Endothelial cell of umbilical vein (primary cell): ENCODE results near the gene CNFN. TPM values are rescaled to one million over a fixed set of nuclear protein-coding genes. Genes with fewer than 3 reads are reported as not detected.

ENCODE experiments used
- BruUV-seq: library from RNA; stranded (reverse); fragments of 400-500 nt; replicated peaks from 2 replicates; lab custom pipeline; 2021; lab: Mats Ljungman, UMichigan
- CTCF ChIA-PET: fragments of 300-600, 350-600 bp; sonication (Branson Sonifier 250); formaldehyde crosslinking; loops from one replicate; lab custom pipeline; 2021; ENCODE audit warnings: antibody characterized with exemption, inconsistent platforms; lab: Charles Lee
- POLR2A ChIA-PET: fragments of 300-600, 350-600 bp; sonication (Branson Sonifier 250); formaldehyde crosslinking; loops from one replicate; lab custom pipeline; 2021; ENCODE audit warnings: antibody characterized with exemption, inconsistent platforms; lab: Charles Lee
- DNase-seq: peaks from one replicate; pipeline ENCODE4 v3.0.0-alpha.2; 2011; ENCODE audit warnings: low read depth, low spot score
- FAIRE-seq: peaks from 2 replicates; lab custom pipeline; 2011; peaks lifted over from hg19 to GRCh38; lab: Jason Lieb, UNC
- H2AFZ ChIP-seq: 2 replicates; pipeline ENCODE4 v1.6.0; 2012; ENCODE audit warnings: low read depth, low read length, control low read depth, inconsistent platforms
- H3K27ac ChIP-seq: 2 replicates; pipeline ENCODE4 v1.5.1; 2011; ENCODE audit warnings: low read depth, mild to moderate bottlenecking, control low read depth, low read length, moderate library complexity; ENCODE audit not compliant: insufficient read depth
- H3K27me3 ChIP-seq, 2 experiments: 2 replicates each; pipeline versions ENCODE4 v1.6.0 to v1.6.1; 2011; ENCODE audit warnings: low read length in 2 of 2, mixed read lengths in 1 of 2; ENCODE audit not compliant: control insufficient read depth in 2 of 2, insufficient read depth in 2 of 2
- H3K36me3 ChIP-seq, 2 experiments: 2 replicates in 1 of 2; 3 replicates in 1 of 2; pipeline ENCODE4 v1.5.1; 2011; ENCODE audit warnings: low read length in 2 of 2, mild to moderate bottlenecking in 1 of 2, moderate library complexity in 1 of 2; ENCODE audit not compliant: control insufficient read depth in 2 of 2, insufficient read depth in 2 of 2; ENCODE audit errors: extremely low read depth in 1 of 2
- H3K4me1 ChIP-seq: 3 replicates; pipeline ENCODE4 v1.5.1; 2011; ENCODE audit warnings: mild to moderate bottlenecking, low read length; ENCODE audit not compliant: control insufficient read depth, insufficient read depth; ENCODE audit errors: extremely low read depth
- H3K4me2 ChIP-seq: 2 replicates; pipeline ENCODE4 v1.6.1; 2011; ENCODE audit warnings: low read length, control low read depth, mixed read lengths; ENCODE audit not compliant: insufficient read depth
- H3K4me3 ChIP-seq, 3 experiments: fragments of 200-600 bp in 1 of 3; sonication (generic), shearing (Covaris generic) in 1 of 3; replicated peaks in 1 of 3; 2 replicates each; pipeline ENCODE4 v1.5.1; 2011 to 2016; ENCODE audit warnings: control low read depth in 3 of 3, low read length in 3 of 3, mild to moderate bottlenecking in 2 of 3, inconsistent platforms in 1 of 3, low read depth in 1 of 3, moderate library complexity in 1 of 3; ENCODE audit not compliant: insufficient read depth in 1 of 3
- H3K79me2 ChIP-seq: 2 replicates; pipeline ENCODE4 v1.6.0; 2012; ENCODE audit warnings: low read length, inconsistent platforms; ENCODE audit not compliant: control insufficient read depth, insufficient read depth
- H3K9ac ChIP-seq: replicated peaks from 2 replicates; pipeline ENCODE3; 2011; ENCODE audit warnings: low read length, control low read depth; ENCODE audit not compliant: insufficient read depth; ENCODE audit errors: extremely low read depth
- H3K9me1 ChIP-seq: replicated peaks from 3 replicates; pipeline ENCODE4 v1.6.0; 2011; ENCODE audit warnings: mild to moderate bottlenecking, low read length; ENCODE audit not compliant: control insufficient read depth, insufficient read depth; ENCODE audit errors: extremely low read depth
- H3K9me3 ChIP-seq: replicated peaks from 2 replicates; pipeline ENCODE4 v1.5.1; 2012; ENCODE audit warnings: low read length, inconsistent platforms; ENCODE audit not compliant: control insufficient read depth, insufficient read depth
- H4K20me1 ChIP-seq: replicated peaks from 2 replicates; pipeline ENCODE3; 2011; ENCODE audit warnings: mild to moderate bottlenecking, low read length; ENCODE audit not compliant: control insufficient read depth, insufficient read depth; ENCODE audit errors: extremely low read depth
- EZH2 ChIP-seq: IDR thresholded peaks from 2 replicates; pipeline ENCODE4 v1.6.1; 2012; ENCODE audit warnings: borderline replicate concordance, low read depth, mild to moderate bottlenecking, moderate library complexity, low read length, inconsistent platforms; ENCODE audit not compliant: severe bottlenecking
- FOS ChIP-seq: IDR thresholded peaks from 2 replicates; pipeline ENCODE4 v1.6.1; 2011; ENCODE audit warnings: mild to moderate bottlenecking, low read length, moderate library complexity, borderline replicate concordance; ENCODE audit not compliant: insufficient read depth
- GATA2 ChIP-seq: IDR thresholded peaks from 2 replicates; pipeline ENCODE4 v1.7.0; 2011; ENCODE audit warnings: low read depth, mild to moderate bottlenecking, moderate library complexity, mixed read lengths, low read length; ENCODE audit not compliant: insufficient read length, insufficient read depth
- JUN ChIP-seq: IDR thresholded peaks from 2 replicates; pipeline ENCODE4 v1.6.1; 2011; ENCODE audit warnings: borderline replicate concordance, low read depth; ENCODE audit not compliant: insufficient read length, insufficient read depth
- MYC ChIP-seq: IDR thresholded peaks from one replicate; pipeline ENCODE4 v1.6.1; 2011; ENCODE audit warnings: mild to moderate bottlenecking, low read depth, low read length
- POLR2A ChIP-seq: IDR thresholded peaks from 2 replicates; pipeline ENCODE4 v1.6.1; 2012; ENCODE audit warnings: low read depth, mild to moderate bottlenecking, control low read depth, low read length
- POLR2AphosphoS5 ChIP-seq: IDR thresholded peaks from 2 replicates; pipeline ENCODE4 v1.6.1; 2012; ENCODE audit warnings: low read depth, mild to moderate bottlenecking, control low read depth, low read length, moderate library complexity; ENCODE audit not compliant: insufficient read depth
- dilution Hi-C: fragments of 300-500 bp; cut with MboI; formaldehyde crosslinking; loops from one replicate; pipeline ENCODE4 v1.15.0; 2019; ENCODE audit warnings: low sequenced_read_pairs; ENCODE audit not compliant: extremely low pct_ligation_motif_present
- intact Hi-C: fragments of 100-400 bp; cut with micrococcal nuclease; formaldehyde crosslinking; loops from one replicate; pipeline ENCODE4 v1.10.0; 2022
- polyA plus RNA-seq, 4 experiments: library from polyadenylated mRNA; depleted of rRNA in 3 of 4; stranded (reverse) in 3 of 4; unstranded in 1 of 4; fragments of >200 nt; gene quantifications; 2 replicates each; pipeline versions ENCODE4 v1.2.1 to v1.2.3, GENCODE V29; 2011 to 2012; ENCODE audit warnings: missing spikeins in 1 of 4
- total RNA-seq: library from RNA; stranded (reverse); gene quantifications from 2 replicates; pipeline ENCODE4 v1.2.3, GENCODE V29; 2021
- TF ChIP-seq, protein P1 (sequence below), 2 donors: IDR thresholded peaks; 1 replicate in 1 of 2; 2 replicates in 1 of 2; pipeline ENCODE4 v1.5.1; 2011; ENCODE audit warnings: low read length in 2 of 2, mild to moderate bottlenecking in 2 of 2, moderate library complexity in 2 of 2, control low read depth in 1 of 2, inconsistent platforms in 1 of 2, low read depth in 1 of 2; ENCODE audit not compliant: insufficient read depth in 1 of 2; ENCODE audit errors: extremely low read depth in 1 of 2
- TF ChIP-seq, protein P2 (sequence below): IDR thresholded peaks from 2 replicates; pipeline ENCODE4 v1.6.1; 2011; ENCODE audit not compliant: insufficient read depth, insufficient read length

Gene CNFN
- total and polyA plus RNA-seq, 2 donors (not counting 3 experiments of a cell fraction or from before 2014, with no cell fraction given): 0.23 to 0.73 TPM

DNA sequence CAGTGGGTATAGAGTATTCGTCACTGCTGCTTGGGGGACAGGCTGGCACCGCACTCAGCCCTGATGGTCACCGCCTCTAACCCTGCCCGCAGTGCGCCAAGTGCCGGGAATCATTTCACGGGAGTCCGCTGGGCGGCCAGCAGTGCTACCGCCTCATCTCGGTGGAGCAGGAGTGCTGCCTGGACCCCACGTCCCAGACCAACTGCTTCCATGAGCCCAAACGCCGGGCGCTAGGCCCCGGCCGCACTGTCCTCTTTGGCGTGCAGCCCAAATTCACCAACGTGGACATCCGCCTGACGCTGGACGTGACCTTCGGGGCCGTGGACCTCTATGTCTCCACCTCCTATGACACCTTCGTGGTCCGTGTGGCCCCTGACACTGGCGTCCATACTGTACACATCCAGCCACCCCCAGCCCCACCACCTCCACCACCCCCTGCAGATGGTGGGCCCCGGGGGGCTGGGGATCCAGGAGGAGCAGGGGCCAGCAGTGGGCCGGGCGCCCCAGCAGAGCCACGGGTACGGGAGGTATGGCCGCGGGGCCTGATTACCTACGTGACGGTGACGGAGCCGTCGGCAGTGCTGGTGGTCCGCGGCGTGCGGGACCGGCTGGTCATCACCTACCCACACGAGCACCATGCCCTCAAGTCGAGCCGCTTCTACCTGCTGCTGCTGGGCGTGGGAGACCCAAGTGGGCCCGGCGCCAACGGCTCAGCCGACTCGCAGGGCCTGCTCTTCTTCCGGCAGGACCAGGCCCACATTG lies 14.5 kb downstream of the CNFN start:
- Histone ChIP-seq H3K4me2 (no peak overlapping the region), H3K27ac (no peak overlapping the region), H3K27me3 (no peaks in the 10 kb centered on the region), H3K4me1 (no peaks in the 10 kb centered on the region), H3K4me3 (no peak overlapping the region), H3K9me1 (no peaks in the 10 kb centered on the region), H4K20me1 (no peaks in the 10 kb centered on the region), H3K79me2 (no peaks in the 10 kb centered on the region), H3K36me3 (peaks cover 0 to 7% of the 10 kb centered on the region in 2 experiments), H2AFZ (no peak overlapping the region), H3K9me3 (no peaks in the 10 kb centered on the region), H3K9ac (no peak overlapping the region)
- FAIRE-seq (no peak), DNase-seq (no peak)
- BruUV-seq: no TSS peak
- intact Hi-C loops: no loop called here
- ChIA-PET POLR2A (no interaction called here), CTCF (no interaction called here)
- no peak for TF ChIP-seq POLR2AphosphoS5
- TF ChIP-seq, protein P1, sequence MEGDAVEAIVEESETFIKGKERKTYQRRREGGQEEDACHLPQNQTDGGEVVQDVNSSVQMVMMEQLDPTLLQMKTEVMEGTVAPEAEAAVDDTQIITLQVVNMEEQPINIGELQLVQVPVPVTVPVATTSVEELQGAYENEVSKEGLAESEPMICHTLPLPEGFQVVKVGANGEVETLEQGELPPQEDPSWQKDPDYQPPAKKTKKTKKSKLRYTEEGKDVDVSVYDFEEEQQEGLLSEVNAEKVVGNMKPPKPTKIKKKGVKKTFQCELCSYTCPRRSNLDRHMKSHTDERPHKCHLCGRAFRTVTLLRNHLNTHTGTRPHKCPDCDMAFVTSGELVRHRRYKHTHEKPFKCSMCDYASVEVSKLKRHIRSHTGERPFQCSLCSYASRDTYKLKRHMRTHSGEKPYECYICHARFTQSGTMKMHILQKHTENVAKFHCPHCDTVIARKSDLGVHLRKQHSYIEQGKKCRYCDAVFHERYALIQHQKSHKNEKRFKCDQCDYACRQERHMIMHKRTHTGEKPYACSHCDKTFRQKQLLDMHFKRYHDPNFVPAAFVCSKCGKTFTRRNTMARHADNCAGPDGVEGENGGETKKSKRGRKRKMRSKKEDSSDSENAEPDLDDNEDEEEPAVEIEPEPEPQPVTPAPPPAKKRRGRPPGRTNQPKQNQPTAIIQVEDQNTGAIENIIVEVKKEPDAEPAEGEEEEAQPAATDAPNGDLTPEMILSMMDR (IDR thresholded peaks at IDR 0.05; ENCODE audit: extremely low read depth in 1 of 2, insufficient read depth in 1 of 2, low read depth in 1 of 2, low read length in 2 of 2): no peak
- no peak for TF ChIP-seq JUN
- TF ChIP-seq, protein P2, sequence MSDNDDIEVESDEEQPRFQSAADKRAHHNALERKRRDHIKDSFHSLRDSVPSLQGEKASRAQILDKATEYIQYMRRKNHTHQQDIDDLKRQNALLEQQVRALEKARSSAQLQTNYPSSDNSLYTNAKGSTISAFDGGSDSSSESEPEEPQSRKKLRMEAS: no peak
- no peak for TF ChIP-seq EZH2
- no peak for TF ChIP-seq MYC
- TF ChIP-seq FOS: no peak
- TF ChIP-seq GATA2: no peak
- no peak for TF ChIP-seq POLR2A
- dilution Hi-C loops: no loop called here
